ENCODE measurements around the gene HNRNPC. TPM values are rescaled to one million over a fixed set of nuclear protein-coding genes. Genes with fewer than 3 reads are reported as not detected.
"Not testable (repeated sequence)": the region's sequence is repeated elsewhere in the genome, so short reads cannot be mapped to it uniquely, and the experiment has no call there.

The HNRNPC gene
- total RNA-seq, 2 experiments from 2014 or later = 897 to 1,000 TPM

GRCh38 chr14:21300892-21301291 lies 31.6 kb upstream of the HNRNPC start:
- no peaks in the 10 kb centered on the region for H3K9me2 ChIP-seq (ENCODE audit: insufficient read depth, low read length)
- TF ChIP-seq CTCF (conservative IDR thresholded peaks at IDR 0.05; ENCODE audit: low read length) (0 out of 2 replicates have a peak, but pooled peaks have one; percentile 17), EZH2phosphoT487 (IDR thresholded peaks at IDR 0.05; ENCODE audit: borderline replicate concordance, low read depth, low read length) (no peak)
- POLR2A ChIA-PET = interaction anchor here (0.7 to 0.8 kb wide), 2 partner anchors 11 to 143 kb away, joined by 3 to 4 read pairs; no protein-coding TSS in a partner anchor
- no peaks in the 10 kb centered on the region for H3K79me2 ChIP-seq (ENCODE audit: insufficient read depth, low read depth, low read length)
- H3K9me3 ChIP-seq (ENCODE audit: low read length) = no peaks in the 10 kb centered on the region
- H3K27ac ChIP-seq (ENCODE audit: low read depth, low read length, poor library complexity, severe bottlenecking) = no peak overlapping the region
- peak; percentile 51 for DNase-seq (ENCODE audit: low spot score)
- H3K36me3 ChIP-seq (ENCODE audit: insufficient read depth, low read length) = no peaks in the 10 kb centered on the region
- peak overlapping the region; percentile 85 for H2AFZ ChIP-seq (ENCODE audit: low read length)
- intact Hi-C loops (cut with micrococcal nuclease; ENCODE audit: unreplicated experiment) = no loop called here
- peaks cover 11% of the 10 kb centered on the region for H3K4me1 ChIP-seq (ENCODE audit: insufficient read depth, low read length, poor library complexity, severe bottlenecking)
- no TSS peak for BruUV-seq (replicated peaks)
- CTCF ChIA-PET (ENCODE audit: unreplicated experiment) = no interaction called here
- no peaks in the 10 kb centered on the region for H4K20me1 ChIP-seq (ENCODE audit: insufficient read depth, low read length)
- peak overlapping the region; percentile 57 for H3K4me3 ChIP-seq (ENCODE audit: low read depth, low read length, poor library complexity, severe bottlenecking)
- H3K4me2 ChIP-seq (ENCODE audit: low read length) = peak overlapping the region; percentile 73

GRCh38 chr14:21299562-21300130 lies 30.4 kb upstream of the HNRNPC start:
- Histone ChIP-seq H3K27ac (ENCODE audit: low read depth, low read length, poor library complexity, severe bottlenecking) (no peak overlapping the region), H3K79me2 (ENCODE audit: insufficient read depth, low read depth, low read length) (no peaks in the 10 kb centered on the region), H3K4me2 (ENCODE audit: low read length) (no peak overlapping the region), H3K9me3 (ENCODE audit: low read length) (no peaks in the 10 kb centered on the region), H3K4me1 (ENCODE audit: insufficient read depth, low read length, poor library complexity, severe bottlenecking) (peaks cover 11% of the 10 kb centered on the region), H4K20me1 (ENCODE audit: insufficient read depth, low read length) (no peaks in the 10 kb centered on the region), H3K36me3 (ENCODE audit: insufficient read depth, low read length) (no peaks in the 10 kb centered on the region), H2AFZ (ENCODE audit: low read length) (no peak overlapping the region), H3K9me2 (ENCODE audit: insufficient read depth, low read length) (no peaks in the 10 kb centered on the region), H3K4me3 (ENCODE audit: low read depth, low read length, poor library complexity, severe bottlenecking) (no peak overlapping the region)
- ChIA-PET CTCF (ENCODE audit: unreplicated experiment) (no interaction called here), POLR2A (interaction anchor here (0.6 to 1.2 kb wide), 5 partner anchors 9 to 138 kb away, joined by 3 to 6 read pairs (median 4); no protein-coding TSS in a partner anchor)
- no TSS peak for BruUV-seq (replicated peaks)
- intact Hi-C loops (cut with micrococcal nuclease; ENCODE audit: unreplicated experiment) = no loop called here
- TF ChIP-seq CTCF (conservative IDR thresholded peaks at IDR 0.05; ENCODE audit: low read length) (no peak), EZH2phosphoT487 (IDR thresholded peaks at IDR 0.05; ENCODE audit: borderline replicate concordance, low read depth, low read length) (no peak)
- no peak for DNase-seq (ENCODE audit: low spot score)

DNA sequence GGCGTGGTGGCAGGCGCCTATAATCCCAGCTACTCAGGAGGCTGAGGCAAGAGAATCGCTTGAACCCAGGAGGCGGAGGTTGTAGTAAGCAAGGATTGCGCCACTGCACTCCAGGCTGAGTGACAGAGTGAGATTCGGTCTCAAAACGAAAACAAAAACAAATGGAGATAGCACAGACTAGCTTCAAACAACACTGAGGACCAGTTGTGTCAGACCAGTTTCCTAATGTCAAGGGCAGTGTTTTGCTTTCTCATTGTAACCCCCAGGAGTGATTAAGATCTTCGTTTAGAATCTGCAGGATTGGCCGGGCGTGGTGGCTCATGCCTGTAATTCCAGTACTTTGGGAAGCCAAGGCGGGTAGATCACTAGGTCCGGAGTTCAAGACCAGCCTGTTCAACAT lies 29.1 kb upstream of the HNRNPC start:
- POLR2A ChIA-PET = interaction anchor here (1.1 to 1.2 kb wide), 2 partner anchors 13 to 52 kb away, joined by 3 to 5 read pairs; no protein-coding TSS in a partner anchor
- CTCF ChIA-PET (ENCODE audit: unreplicated experiment) = interaction anchor here (0.6 kb wide), 1 partner anchor 229 kb away, joined by 7 read pairs; no protein-coding TSS in a partner anchor
- Histone ChIP-seq H3K79me2 (ENCODE audit: insufficient read depth, low read depth, low read length) (no peaks in the 10 kb centered on the region), H4K20me1 (ENCODE audit: insufficient read depth, low read length) (no peaks in the 10 kb centered on the region), H3K36me3 (ENCODE audit: insufficient read depth, low read length) (no peaks in the 10 kb centered on the region), H3K4me3 (ENCODE audit: low read depth, low read length, poor library complexity, severe bottlenecking) (no peak overlapping the region), H3K27ac (ENCODE audit: low read depth, low read length, poor library complexity, severe bottlenecking) (no peak overlapping the region), H3K9me3 (ENCODE audit: low read length) (no peaks in the 10 kb centered on the region), H2AFZ (ENCODE audit: low read length) (peak overlapping the region; percentile 68; the same call in 1 of the 2 replicates), H3K4me1 (ENCODE audit: insufficient read depth, low read length, poor library complexity, severe bottlenecking) (peaks cover 11% of the 10 kb centered on the region), H3K4me2 (ENCODE audit: low read length) (no peak overlapping the region), H3K9me2 (ENCODE audit: insufficient read depth, low read length) (no peaks in the 10 kb centered on the region)
- BruUV-seq (replicated peaks) = no TSS peak
- TF ChIP-seq EZH2phosphoT487 (IDR thresholded peaks at IDR 0.05; ENCODE audit: borderline replicate concordance, low read depth, low read length) = no peak
- TF ChIP-seq CTCF (conservative IDR thresholded peaks at IDR 0.05; ENCODE audit: low read length) = no peak
- DNase-seq (ENCODE audit: low spot score) = no peak
- intact Hi-C loops (cut with micrococcal nuclease; ENCODE audit: unreplicated experiment) = no loop called here

DNA sequence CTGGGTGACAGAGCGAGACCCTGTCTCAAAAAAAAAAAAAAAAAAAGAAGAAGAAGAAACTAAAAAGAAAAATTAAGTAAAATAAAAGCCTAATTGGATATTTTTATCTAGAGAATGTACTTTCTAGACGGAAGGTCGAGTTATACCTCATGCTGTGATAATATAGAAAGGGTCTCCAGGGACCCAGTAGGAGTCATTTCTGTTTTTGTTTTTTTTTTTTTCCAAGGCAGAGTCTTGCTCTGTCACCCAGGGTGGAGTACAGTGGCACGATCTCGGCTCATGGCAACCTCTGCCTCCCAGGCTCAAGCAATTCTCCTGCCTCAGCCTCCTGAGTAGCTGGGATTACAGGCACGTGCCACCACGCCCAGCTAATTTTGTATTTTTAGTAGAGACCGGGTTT lies 24.8 kb upstream of the HNRNPC start:
- intact Hi-C loops (cut with micrococcal nuclease; ENCODE audit: unreplicated experiment); H3K9me3 ChIP-seq (ENCODE audit: low read length); H3K4me2 ChIP-seq (ENCODE audit: low read length); BruUV-seq (replicated peaks); H3K79me2 ChIP-seq (ENCODE audit: insufficient read depth, low read depth, low read length); H4K20me1 ChIP-seq (ENCODE audit: insufficient read depth, low read length); H3K4me1 ChIP-seq (ENCODE audit: insufficient read depth, low read length, poor library complexity, severe bottlenecking); CTCF ChIA-PET (ENCODE audit: unreplicated experiment); H3K9me2 ChIP-seq (ENCODE audit: insufficient read depth, low read length); H3K4me3 ChIP-seq (ENCODE audit: low read depth, low read length, poor library complexity, severe bottlenecking); H3K27ac ChIP-seq (ENCODE audit: low read depth, low read length, poor library complexity, severe bottlenecking); H3K36me3 ChIP-seq (ENCODE audit: insufficient read depth, low read length); DNase-seq (ENCODE audit: low spot score): not testable (repeated sequence)
- POLR2A ChIA-PET = interaction anchor here (0.7 to 1.2 kb wide), 2 partner anchors 13 to 132 kb away, joined by 3 to 4 read pairs; no protein-coding TSS in a partner anchor
- H2AFZ ChIP-seq (ENCODE audit: low read length) = 0 out of 2 replicates have a peak overlapping the region, but pooled peaks have one; percentile 25

Measured in OCI-LY7 (cell line).